Coronary artery (tissue), 2 donors: Measurements from ENCODE around the gene PCGF3.

Source experiments
- DNase-seq: peaks from one replicate; pipeline ENCODE4 v3.0.0-alpha.2; 2017; ENCODE audit warnings: low spot score
- H3K27ac ChIP-seq, 2 donors: fragments of 200-600 bp; sonication (generic); one replicate each; pipeline ENCODE4 v1.5.1; 2016 to 2019
- H3K4me3 ChIP-seq: fragments of 200-600 bp; sonication (generic); 2 replicates; pipeline ENCODE4 v1.5.1; 2016; ENCODE audit warnings: mild to moderate bottlenecking, moderate library complexity
- TF ChIP-seq, protein P1 (sequence below): fragments of 200-600 bp; sonication (generic); IDR thresholded peaks from one replicate; pipeline ENCODE4 v1.5.1; 2019; ENCODE audit warnings: antibody characterized with exemption

PCGF3 gene

DNA sequence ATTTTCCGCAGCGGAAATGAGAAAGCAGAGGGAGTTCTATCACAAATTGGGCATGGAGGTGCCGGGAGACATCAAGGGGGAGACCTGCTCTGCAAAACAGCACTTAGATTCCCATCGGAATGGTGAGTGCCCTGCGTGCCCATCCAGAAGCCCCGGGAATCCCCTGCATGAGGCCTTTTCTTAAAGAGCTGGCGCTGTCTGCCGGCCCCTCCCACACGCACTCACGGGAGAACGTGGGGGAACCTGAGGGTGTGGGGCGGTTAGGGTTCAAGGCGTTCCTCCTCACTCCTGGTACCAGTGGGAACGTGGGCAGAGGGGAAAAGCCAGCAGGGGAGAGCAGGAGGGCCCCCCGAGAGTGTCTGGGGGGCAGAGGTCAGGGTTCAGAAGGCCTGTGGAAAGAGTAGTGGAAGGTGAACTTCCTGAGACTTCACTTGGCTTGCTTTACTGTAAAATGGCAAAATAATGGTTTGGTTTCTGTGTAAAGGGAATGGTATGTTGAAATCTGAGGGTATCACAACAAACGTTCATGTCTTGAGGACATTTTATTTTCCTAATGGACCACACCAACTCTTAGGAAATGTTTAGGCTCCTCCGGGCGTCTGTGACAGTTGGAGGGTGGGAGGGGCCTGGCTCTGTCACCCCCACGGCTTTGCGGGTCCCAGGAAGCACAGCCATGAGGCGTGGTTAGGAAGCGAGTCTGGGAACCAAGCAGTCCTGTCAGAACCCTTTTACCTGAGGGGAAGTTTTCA lies 38.0 kb downstream of the PCGF3 start:
- no peak for DNase-seq

GRCh38 chr4:744212-744841 lies 38.7 kb downstream of the PCGF3 start:
- TF ChIP-seq, protein P1, sequence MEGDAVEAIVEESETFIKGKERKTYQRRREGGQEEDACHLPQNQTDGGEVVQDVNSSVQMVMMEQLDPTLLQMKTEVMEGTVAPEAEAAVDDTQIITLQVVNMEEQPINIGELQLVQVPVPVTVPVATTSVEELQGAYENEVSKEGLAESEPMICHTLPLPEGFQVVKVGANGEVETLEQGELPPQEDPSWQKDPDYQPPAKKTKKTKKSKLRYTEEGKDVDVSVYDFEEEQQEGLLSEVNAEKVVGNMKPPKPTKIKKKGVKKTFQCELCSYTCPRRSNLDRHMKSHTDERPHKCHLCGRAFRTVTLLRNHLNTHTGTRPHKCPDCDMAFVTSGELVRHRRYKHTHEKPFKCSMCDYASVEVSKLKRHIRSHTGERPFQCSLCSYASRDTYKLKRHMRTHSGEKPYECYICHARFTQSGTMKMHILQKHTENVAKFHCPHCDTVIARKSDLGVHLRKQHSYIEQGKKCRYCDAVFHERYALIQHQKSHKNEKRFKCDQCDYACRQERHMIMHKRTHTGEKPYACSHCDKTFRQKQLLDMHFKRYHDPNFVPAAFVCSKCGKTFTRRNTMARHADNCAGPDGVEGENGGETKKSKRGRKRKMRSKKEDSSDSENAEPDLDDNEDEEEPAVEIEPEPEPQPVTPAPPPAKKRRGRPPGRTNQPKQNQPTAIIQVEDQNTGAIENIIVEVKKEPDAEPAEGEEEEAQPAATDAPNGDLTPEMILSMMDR = no peak
- no peak overlapping the region for H3K4me3 ChIP-seq
- H3K27ac ChIP-seq = no peak overlapping the region
- no peak for DNase-seq

More for the DNA sequence above, 38.0 kb downstream of the PCGF3 start:
- TF ChIP-seq, protein P1 = no peak
- H3K4me3 ChIP-seq = no peak overlapping the region
- no peak overlapping the region for H3K27ac ChIP-seq

GRCh38 chr4:747546-748170 lies 42.0 kb downstream of the PCGF3 start:
- DNase-seq = no peak
- TF ChIP-seq, protein P1 = no peak
- Histone ChIP-seq H3K27ac (no peak overlapping the region), H3K4me3 (no peak overlapping the region)

GRCh38 chr4:748461-748860 lies 42.8 kb downstream of the PCGF3 start:
- H3K27ac ChIP-seq = no peak overlapping the region
- TF ChIP-seq, protein P1 = no peak

GRCh38 chr4:749698-750666 lies 44.4 kb downstream of the PCGF3 start:
- Histone ChIP-seq H3K4me3 (no peak overlapping the region), H3K27ac (peak overlapping the region in 1 of 2 donors; percentile 15)
- no peak for DNase-seq
- TF ChIP-seq, protein P1 = no peak

More at GRCh38 chr4:748461-748860, 42.8 kb downstream of the PCGF3 start:
- DNase-seq = no peak
- H3K4me3 ChIP-seq = no peak overlapping the region

DNA sequence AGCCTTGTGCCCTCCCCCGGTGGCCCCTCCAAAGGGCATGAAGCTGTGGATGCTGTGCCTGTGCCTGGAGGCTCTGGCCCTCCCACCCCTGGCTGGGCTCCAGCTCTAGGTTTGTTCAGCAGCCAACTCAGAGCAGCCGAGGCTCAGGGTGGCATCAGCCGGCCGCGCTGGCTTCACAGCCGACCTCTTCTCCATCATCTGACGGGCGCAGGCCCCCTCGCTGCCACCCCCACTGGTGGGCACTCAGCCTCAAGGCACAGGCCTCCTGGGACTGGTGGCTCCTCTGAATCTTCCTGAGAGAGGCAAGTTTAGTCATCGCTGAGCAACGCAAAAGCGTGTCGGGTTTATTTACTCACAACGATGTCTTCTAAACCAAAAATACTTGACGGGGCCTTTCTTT lies 46.0 kb downstream of the PCGF3 start:
- H3K27ac ChIP-seq = no peak overlapping the region
- TF ChIP-seq, protein P1 = no peak
- H3K4me3 ChIP-seq = no peak overlapping the region
- no peak for DNase-seq
